ENCODE data around the gene ADRA1B. TPM values are rescaled to one million over a fixed set of nuclear protein-coding genes. Genes with fewer than 3 reads are reported as not detected.

ADRA1B gene
- under 0.01 and 0.76 TPM in 2 replicates for total RNA-seq

DNA sequence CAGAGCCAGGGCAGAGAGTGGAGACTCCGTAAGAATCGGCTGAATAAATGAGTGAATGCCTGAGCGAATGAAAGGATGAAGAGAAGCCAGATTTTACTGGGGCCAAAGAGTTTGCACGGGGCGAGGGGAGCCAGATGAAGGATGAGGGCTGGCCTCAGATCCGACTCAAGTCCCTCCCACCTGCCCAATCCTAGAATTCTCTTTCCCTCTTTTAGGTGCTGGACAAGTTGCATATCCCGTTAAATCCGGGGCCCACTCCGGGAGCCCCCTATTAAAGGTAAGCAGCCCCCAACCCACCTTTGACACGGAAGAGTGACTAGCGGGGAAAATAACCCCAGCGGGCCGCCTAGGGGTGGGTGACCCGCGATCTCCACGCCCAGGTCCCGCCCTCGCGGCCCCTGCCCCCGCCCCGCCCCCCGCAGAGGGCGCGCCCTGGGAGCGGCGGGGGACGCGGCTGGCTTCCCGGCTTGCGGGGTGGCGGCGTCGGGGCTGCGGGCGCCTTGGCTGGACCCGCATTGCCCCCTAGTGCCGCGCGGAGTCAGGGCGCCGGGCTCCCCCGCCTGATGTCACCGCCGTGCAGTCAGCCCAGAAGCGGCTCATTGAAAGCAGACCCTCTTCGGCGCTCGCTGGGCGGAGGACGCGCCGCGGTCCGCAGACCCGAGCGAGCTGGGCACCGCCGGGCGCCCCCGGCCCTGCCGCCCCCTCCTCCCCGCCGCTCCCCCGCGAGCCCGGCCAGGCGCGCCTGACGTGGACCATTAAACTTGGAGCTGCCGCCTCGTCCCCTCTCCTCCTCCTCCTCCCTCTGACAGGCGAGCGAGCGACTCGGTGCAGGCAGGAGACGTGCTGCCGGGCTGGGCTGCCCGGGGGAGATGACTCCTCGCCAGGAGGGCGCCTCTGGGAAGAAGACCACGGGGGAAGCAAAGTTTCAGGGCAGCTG, at the start of gene ADRA1B:
TSS of gene ADRA1B (plus strand) at position 579 of the 937 bp plus-strand sequence. CDS start 424 bp downstream, outside the sequence.

DNA sequence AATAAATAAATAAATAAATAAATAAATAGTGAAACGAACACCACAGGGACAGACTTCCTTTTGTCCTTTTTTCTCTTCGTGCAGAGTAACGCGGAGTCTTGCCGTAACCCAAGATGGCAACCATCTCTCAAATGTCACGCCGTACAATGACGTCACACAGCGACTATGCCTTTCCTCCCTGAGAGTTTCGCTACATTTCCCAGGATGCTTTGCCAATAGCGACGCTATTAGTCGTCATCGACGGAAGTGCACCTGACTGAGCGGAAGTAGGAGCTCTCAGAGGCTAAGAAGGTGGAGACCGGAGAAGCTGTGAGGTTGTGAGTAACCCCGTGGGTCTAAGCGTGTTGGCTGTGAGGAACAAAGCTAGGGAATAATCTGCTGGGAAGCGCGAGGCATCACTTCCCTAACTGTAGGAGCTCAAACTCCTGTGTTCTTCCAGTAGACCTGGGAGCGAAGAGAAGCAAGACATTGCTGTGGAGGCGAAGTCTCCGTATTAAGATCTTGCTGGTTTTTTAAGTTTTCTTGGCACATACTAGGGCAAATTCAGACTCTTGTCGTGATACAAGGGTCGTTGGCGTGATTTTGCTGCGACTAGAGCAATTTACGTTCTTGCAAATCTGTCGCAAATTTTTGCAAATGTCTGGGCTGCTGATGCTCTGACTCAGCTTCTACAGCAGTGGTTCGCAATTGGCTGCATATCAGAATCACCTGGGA, 92.8 kb downstream of the ADRA1B start, which contains the start of gene TTC1:
TSS of gene TTC1 (plus strand) at position 263 of the 714 bp plus-strand sequence. CDS start 1,390 bp downstream, outside the sequence.

Other genes starting within 250 kb of the ADRA1B start
- gene TTC1, start 92.7 kb downstream of the ADRA1B start, total RNA-seq: 35.8 and 45.9 TPM in 2 replicates
- gene PWWP2A, start 203.0 kb downstream of the ADRA1B start, total RNA-seq: 8.9 and 17.0 TPM in 2 replicates